HepG2 (cell line): Measurements from ENCODE around the gene MEF2B. TPM values are rescaled to one million over a fixed set of nuclear protein-coding genes. Genes with fewer than 3 reads are reported as not detected.
A peak's percentile ranks its signal among the peaks of the same experiment; 100 is the strongest.

Experiments used
- CREB3 ChIP-seq: sonication (generic); formaldehyde crosslinking; IDR thresholded peaks from 2 replicates; pipeline ENCODE4 v1.5.0; 2020; ENCODE audit warnings: missing genetic modification reagents
- ERF ChIP-seq: IDR thresholded peaks from 2 replicates; pipeline ENCODE4 v1.6.1; 2018; ENCODE audit warnings: missing biosample characterization, missing genetic modification reagents
- HOMEZ ChIP-seq: IDR thresholded peaks from 2 replicates; pipeline ENCODE4 v1.6.1; 2016; ENCODE audit warnings: low read depth
- JARID2 ChIP-seq: sonication (generic); formaldehyde crosslinking; IDR thresholded peaks from 2 replicates; pipeline ENCODE4 v1.8.1; 2023; ENCODE audit warnings: missing genetic modification reagents, inconsistent platforms; ENCODE audit not compliant: insufficient replicate concordance
- NCOR1 ChIP-seq: fragments of 200-600 bp; sonication (generic); IDR thresholded peaks from 2 replicates; pipeline ENCODE4 v1.7.0; 2017; ENCODE audit warnings: antibody characterized with exemption, low read length, borderline replicate concordance
- SKI ChIP-seq: fragments of 450-650 bp; IDR thresholded peaks from one replicate; pipeline ENCODE4 v1.6.1; 2018; ENCODE audit warnings: mild to moderate bottlenecking; ENCODE audit not compliant: partially characterized antibody
- SRSF9 ChIP-seq: fragments of 200-400 bp; formaldehyde crosslinking; IDR thresholded peaks from 2 replicates; pipeline ENCODE4 v1.6.1; 2018; ENCODE audit warnings: borderline replicate concordance, mild to moderate bottlenecking, low read depth, low read length; ENCODE audit not compliant: insufficient read depth, poor library complexity, severe bottlenecking
- WIZ ChIP-seq: sonication (generic); formaldehyde crosslinking; IDR thresholded peaks from 2 replicates; pipeline ENCODE4 v1.5.1; 2020; ENCODE audit warnings: mild to moderate bottlenecking, missing genetic modification reagents
- ZNF33A ChIP-seq: sonication (generic); formaldehyde crosslinking; IDR thresholded peaks from 2 replicates; pipeline ENCODE4 v1.5.1; 2020; ENCODE audit warnings: missing genetic modification reagents, mild to moderate bottlenecking, moderate library complexity, borderline replicate concordance
- ZNF446 ChIP-seq: sonication (generic); formaldehyde crosslinking; IDR thresholded peaks from 2 replicates; pipeline ENCODE4 v1.5.0; 2020; ENCODE audit warnings: mild to moderate bottlenecking, missing genetic modification reagents
- ZNF609 ChIP-seq: sonication (generic); formaldehyde crosslinking; IDR thresholded peaks from 2 replicates; pipeline ENCODE4 v1.4.0; 2020; ENCODE audit warnings: mild to moderate bottlenecking, missing genetic modification reagents, borderline replicate concordance
- ZNF770 ChIP-seq: sonication (generic); formaldehyde crosslinking; IDR thresholded peaks from 2 replicates; pipeline ENCODE4 v1.5.0; 2020; ENCODE audit warnings: mild to moderate bottlenecking, missing genetic modification reagents
- polyA plus RNA-seq, 8 experiments: library from polyadenylated mRNA; depleted of rRNA in 3 of 8; stranded (reverse) in 7 of 8; unstranded in 1 of 8; fragments of >200 nt; fragmentation: Illumina TruSeq in 4 of 8; extraction: Trizol in 4 of 8; gene quantifications; 2 replicates each; pipeline versions ENCODE4 v1.2.1 to v1.2.3, GENCODE V29; 2011 to 2016; ENCODE audit warnings: low read depth in 4 of 8, missing spikeins in 1 of 8, mixed read lengths in 1 of 8; ENCODE audit not compliant: insufficient read depth in 1 of 8
- total RNA-seq, 5 experiments: library from RNA; depleted of rRNA; stranded (reverse); fragments of >200 nt; fragmentation: Illumina TruSeq; extraction: Trizol; gene quantifications; 2 replicates each; pipeline ENCODE4 v1.2.3, GENCODE V29; 2016; ENCODE audit warnings: low read depth in 1 of 5
- TF ChIP-seq, protein P1 (sequence below): sonication (generic); formaldehyde crosslinking; IDR thresholded peaks from 2 replicates; pipeline ENCODE4 v1.5.1; 2020; ENCODE audit warnings: missing genetic modification reagents, mild to moderate bottlenecking, borderline replicate concordance
- TF ChIP-seq, protein P2 (sequence below): sonication (generic); formaldehyde crosslinking; IDR thresholded peaks from 2 replicates; pipeline ENCODE4 v1.5.0; 2020; ENCODE audit warnings: mild to moderate bottlenecking, missing genetic modification reagents, moderate library complexity

MEF2B gene
- total and polyA plus RNA-seq, 2 of the 13 experiments (the other 11 are each of a cell fraction or from before 2014, with no cell fraction given) = 1.2 to 1.7 TPM

GRCh38 chr19:19171821-19172532 is 1.9 kb upstream of the MEF2B start (continued):
- TF ChIP-seq ZNF609 (CRISPR knock-in tag) (peak; percentile 48; the same call in 1 of the 2 replicates), ERF (CRISPR knock-in tag) (peak; percentile 70; the same call in 1 of the 2 replicates), WIZ (CRISPR knock-in tag) (no peak), ZNF770 (CRISPR knock-in tag) (peak; percentile 73), ZNF33A (CRISPR knock-in tag) (no peak), SKI (no peak), ZNF446 (CRISPR knock-in tag) (no peak), HOMEZ (CRISPR knock-in tag) (no peak; the same call in 1 of the 2 replicates), SRSF9 (no peak), CREB3 (CRISPR knock-in tag) (no peak), JARID2 (CRISPR knock-in tag) (no peak), NCOR1 (no peak)
- TF ChIP-seq, protein P1, sequence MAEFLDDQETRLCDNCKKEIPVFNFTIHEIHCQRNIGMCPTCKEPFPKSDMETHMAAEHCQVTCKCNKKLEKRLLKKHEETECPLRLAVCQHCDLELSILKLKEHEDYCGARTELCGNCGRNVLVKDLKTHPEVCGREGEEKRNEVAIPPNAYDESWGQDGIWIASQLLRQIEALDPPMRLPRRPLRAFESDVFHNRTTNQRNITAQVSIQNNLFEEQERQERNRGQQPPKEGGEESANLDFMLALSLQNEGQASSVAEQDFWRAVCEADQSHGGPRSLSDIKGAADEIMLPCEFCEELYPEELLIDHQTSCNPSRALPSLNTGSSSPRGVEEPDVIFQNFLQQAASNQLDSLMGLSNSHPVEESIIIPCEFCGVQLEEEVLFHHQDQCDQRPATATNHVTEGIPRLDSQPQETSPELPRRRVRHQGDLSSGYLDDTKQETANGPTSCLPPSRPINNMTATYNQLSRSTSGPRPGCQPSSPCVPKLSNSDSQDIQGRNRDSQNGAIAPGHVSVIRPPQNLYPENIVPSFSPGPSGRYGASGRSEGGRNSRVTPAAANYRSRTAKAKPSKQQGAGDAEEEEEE (CRISPR knock-in tag) = no peak
- TF ChIP-seq, protein P2, sequence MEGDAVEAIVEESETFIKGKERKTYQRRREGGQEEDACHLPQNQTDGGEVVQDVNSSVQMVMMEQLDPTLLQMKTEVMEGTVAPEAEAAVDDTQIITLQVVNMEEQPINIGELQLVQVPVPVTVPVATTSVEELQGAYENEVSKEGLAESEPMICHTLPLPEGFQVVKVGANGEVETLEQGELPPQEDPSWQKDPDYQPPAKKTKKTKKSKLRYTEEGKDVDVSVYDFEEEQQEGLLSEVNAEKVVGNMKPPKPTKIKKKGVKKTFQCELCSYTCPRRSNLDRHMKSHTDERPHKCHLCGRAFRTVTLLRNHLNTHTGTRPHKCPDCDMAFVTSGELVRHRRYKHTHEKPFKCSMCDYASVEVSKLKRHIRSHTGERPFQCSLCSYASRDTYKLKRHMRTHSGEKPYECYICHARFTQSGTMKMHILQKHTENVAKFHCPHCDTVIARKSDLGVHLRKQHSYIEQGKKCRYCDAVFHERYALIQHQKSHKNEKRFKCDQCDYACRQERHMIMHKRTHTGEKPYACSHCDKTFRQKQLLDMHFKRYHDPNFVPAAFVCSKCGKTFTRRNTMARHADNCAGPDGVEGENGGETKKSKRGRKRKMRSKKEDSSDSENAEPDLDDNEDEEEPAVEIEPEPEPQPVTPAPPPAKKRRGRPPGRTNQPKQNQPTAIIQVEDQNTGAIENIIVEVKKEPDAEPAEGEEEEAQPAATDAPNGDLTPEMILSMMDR (CRISPR knock-in tag) = 0 out of 2 replicates have a peak, but pooled peaks have one; percentile 17
